Peyer's patch (tissue), 4 donors: ENCODE results near the gene TP53I11. TPM values are rescaled to one million over a fixed set of nuclear protein-coding genes. Genes with fewer than 3 reads are reported as not detected.
A peak's percentile ranks its signal among the peaks of the same experiment; 100 is the strongest.

Source experiments
- DNase-seq, 3 donors: peaks; one replicate each; pipeline ENCODE4 v3.0.0-alpha.2; 2017 to 2019
- H3K27ac ChIP-seq, 4 donors: fragments of 200-600 bp; sonication (generic); one replicate each; pipeline ENCODE4 v1.5.1; 2016 to 2019
- H3K27me3 ChIP-seq, 2 donors: fragments of 200-600 bp; sonication (generic); one replicate each; pipeline ENCODE4 v1.5.1; 2019
- H3K36me3 ChIP-seq, 3 donors: fragments of 200-600 bp; sonication (generic); one replicate each; pipeline ENCODE4 v1.5.1; 2016 to 2019
- H3K4me1 ChIP-seq, 4 donors: fragments of 200-600 bp; sonication (generic); one replicate each; pipeline ENCODE4 v1.5.1; 2016 to 2019
- H3K4me3 ChIP-seq, 4 donors: fragments of 200-600 bp; sonication (generic); 1 replicate in 3 of 4; 2 replicates in 1 of 4; pipeline ENCODE4 v1.5.1; 2016 to 2019; ENCODE audit warnings: mild to moderate bottlenecking in 1 of 4
- H3K9me3 ChIP-seq, 4 donors: fragments of 200-600 bp; sonication (generic); one replicate each; pipeline ENCODE4 v1.5.1; 2016 to 2019; ENCODE audit warnings: mild to moderate bottlenecking in 1 of 4
- CTCF ChIP-seq, 6 experiments: fragments of 450-650 bp in 4 of 6; fragments of 200-600 bp in 2 of 6; sonication (generic) in 1 of 6; IDR thresholded peaks; one replicate each; pipeline ENCODE4 v1.5.1; 2017 to 2019; ENCODE audit warnings: antibody characterized with exemption in 6 of 6, mild to moderate bottlenecking in 3 of 6, moderate library complexity in 1 of 6
- POLR2A ChIP-seq, 2 donors: fragments of 450-650 bp; IDR thresholded peaks; one replicate each; pipeline ENCODE4 v1.5.1; 2017; ENCODE audit warnings: antibody characterized with exemption in 2 of 2, mild to moderate bottlenecking in 2 of 2, moderate library complexity in 2 of 2
- total RNA-seq, 4 donors: library from RNA; depleted of rRNA; stranded (reverse); fragments of >200 nt; gene quantifications; one replicate each; pipeline ENCODE4 v1.1.0, GENCODE V29; 2016

The TP53I11 gene
- total RNA-seq, 4 donors from 2014 or later, result 48.0 to 152 (median 69.9) TPM

GRCh38 chr11:44914105-44914504, 36.6 kb downstream of the TP53I11 start:
- TF ChIP-seq CTCF (IDR thresholded peaks at IDR 0.05) (no peak), POLR2A (IDR thresholded peaks at IDR 0.05) (no peak)
- Histone ChIP-seq H3K36me3 (no peaks in the 10 kb centered on the region), H3K27ac (no peak overlapping the region), H3K4me3 (no peak overlapping the region), H3K9me3 (no peaks in the 10 kb centered on the region), H3K27me3 (no peaks in the 10 kb centered on the region), H3K4me1 (peaks cover 0 to 14% (median 4%) of the 10 kb centered on the region in 4 donors)
- no peak for DNase-seq

DNA sequence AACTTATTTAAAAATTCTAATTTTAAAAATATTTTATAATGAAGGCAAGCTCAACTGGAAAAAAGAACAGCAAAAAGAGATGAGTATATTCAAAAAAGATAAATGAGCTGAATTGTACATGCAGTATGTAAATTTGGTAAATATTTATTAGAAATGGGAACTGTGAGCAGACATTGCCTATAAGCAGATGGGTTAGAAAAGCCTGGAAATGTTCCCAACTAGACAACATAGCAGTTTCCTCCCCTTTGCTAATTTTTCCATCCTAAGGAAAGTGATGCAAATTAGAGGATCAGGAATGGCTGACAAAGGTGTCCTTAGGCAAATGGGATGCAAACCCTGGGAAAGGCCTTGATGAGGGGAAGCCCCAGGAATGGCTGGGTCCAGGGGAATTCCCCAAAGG, 37.2 kb downstream of the TP53I11 start:
- Histone ChIP-seq H3K4me1 (peaks cover 0 to 14% (median 4%) of the 10 kb centered on the region in 4 donors), H3K27me3 (no peaks in the 10 kb centered on the region), H3K27ac (no peak overlapping the region), H3K36me3 (no peaks in the 10 kb centered on the region), H3K4me3 (no peak overlapping the region), H3K9me3 (no peaks in the 10 kb centered on the region)
- no peak for DNase-seq
- TF ChIP-seq CTCF (IDR thresholded peaks at IDR 0.05) (no peak), POLR2A (IDR thresholded peaks at IDR 0.05) (no peak)

GRCh38 chr11:44912270-44912987, 38.3 kb downstream of the TP53I11 start:
- no peak for DNase-seq
- TF ChIP-seq CTCF (IDR thresholded peaks at IDR 0.05), result no peak
- TF ChIP-seq POLR2A (IDR thresholded peaks at IDR 0.05), result no peak
- Histone ChIP-seq H3K4me1 (peaks cover 0 to 14% (median 4%) of the 10 kb centered on the region in 4 donors), H3K4me3 (no peak overlapping the region), H3K27ac (no peak overlapping the region), H3K9me3 (no peaks in the 10 kb centered on the region), H3K36me3 (no peaks in the 10 kb centered on the region), H3K27me3 (no peaks in the 10 kb centered on the region)

- H3K4me3 ChIP-seq, result no peak overlapping the region
- H3K27me3 ChIP-seq, result no peaks in the 10 kb centered on the region
- peak; percentile 73 to 95 (median 78) for DNase-seq
- peaks cover 0 to 17% (median 7%) of the 10 kb centered on the region in 4 donors for H3K4me1 ChIP-seq
- TF ChIP-seq CTCF (IDR thresholded peaks at IDR 0.05), result peak; percentile 59 to 93 (median 82)
- TF ChIP-seq POLR2A (IDR thresholded peaks at IDR 0.05), result no peak
- H3K36me3 ChIP-seq, result no peaks in the 10 kb centered on the region
- no peak overlapping the region for H3K27ac ChIP-seq
- no peaks in the 10 kb centered on the region for H3K9me3 ChIP-seq
Observed at GRCh38 chr11:44911029-44911814, 39.5 kb downstream of the TP53I11 start.

GRCh38 chr11:44910591-44910990, 40.1 kb downstream of the TP53I11 start:
- no peak for DNase-seq
- no peak overlapping the region for H3K4me3 ChIP-seq
- no peaks in the 10 kb centered on the region for H3K27me3 ChIP-seq
- no peaks in the 10 kb centered on the region for H3K9me3 ChIP-seq
- no peak overlapping the region for H3K27ac ChIP-seq
- H3K36me3 ChIP-seq, result no peaks in the 10 kb centered on the region
- peaks cover 0 to 19% (median 7%) of the 10 kb centered on the region in 4 donors for H3K4me1 ChIP-seq
- TF ChIP-seq CTCF (IDR thresholded peaks at IDR 0.05), result no peak
- no peak for TF ChIP-seq POLR2A (IDR thresholded peaks at IDR 0.05)
